ENCODE results near the gene NAA25.
"Not testable (repeated sequence)": the region's sequence is repeated elsewhere in the genome, so short reads cannot be mapped to it uniquely, and the experiment has no call there.

NAA25 gene

GRCh38 chr12:112010415-112011344, 97.9 kb downstream of the NAA25 start:
- DNase-seq (ENCODE audit: low read depth in 4 of 4, low spot score in 1 of 4) = no peak

DNA sequence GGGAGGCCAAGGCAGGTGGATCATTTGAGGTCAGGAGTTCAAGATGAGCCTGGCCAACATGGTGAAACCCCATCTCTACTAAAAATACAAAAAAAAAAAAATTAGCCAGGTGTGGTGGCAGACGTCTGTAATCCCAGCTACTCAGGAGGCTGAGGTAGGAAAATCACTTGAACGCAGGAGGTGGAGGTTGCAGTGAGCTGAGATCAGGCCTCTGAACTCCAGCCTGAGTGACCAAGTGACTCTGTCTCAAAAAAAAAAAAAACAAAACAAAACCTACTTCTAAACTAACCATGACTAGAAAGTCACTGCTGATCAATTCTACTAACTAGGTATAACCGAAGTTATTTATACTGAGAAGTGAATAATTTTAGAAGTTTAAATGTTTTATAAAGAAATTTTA, 99.0 kb downstream of the NAA25 start:
- DNase-seq (ENCODE audit: low read depth in 4 of 4, low spot score in 1 of 4) = not testable (repeated sequence)

GRCh38 chr12:112008918-112009317, 99.7 kb downstream of the NAA25 start:
- DNase-seq (ENCODE audit: low read depth in 4 of 4, low spot score in 1 of 4) = no peak

DNA sequence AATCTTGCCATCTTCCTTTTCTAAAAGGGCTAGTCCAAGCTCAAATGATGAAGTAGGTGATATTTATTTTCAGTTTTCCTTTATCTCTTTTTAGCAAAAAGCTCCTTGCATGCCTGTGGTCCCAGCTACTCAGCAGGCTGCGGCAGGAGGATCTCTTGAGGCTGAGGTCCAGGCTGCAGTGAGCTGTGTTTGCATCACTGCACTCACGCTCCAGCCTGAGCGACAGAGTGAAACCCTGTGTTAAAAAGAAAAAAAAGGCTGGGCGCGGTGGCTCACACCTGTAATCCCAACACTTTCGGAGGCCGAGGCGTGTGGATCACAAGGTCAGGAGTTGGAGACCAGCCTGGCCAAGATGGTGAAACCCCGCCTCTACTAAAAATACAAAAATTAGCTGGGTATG, 100.6 kb downstream of the NAA25 start:
- DNase-seq (ENCODE audit: low read depth in 4 of 4, low spot score in 1 of 4) = no peak

GRCh38 chr12:112005419-112006395, 102.9 kb downstream of the NAA25 start:
- DNase-seq (ENCODE audit: low read depth in 4 of 4, low spot score in 1 of 4) = no peak

- DNase-seq (ENCODE audit: low read depth in 4 of 4, low spot score in 1 of 4) = no peak
These were observed 104.5 kb downstream of the NAA25 start for GRCh38 chr12:112004041-112004440.

DNA sequence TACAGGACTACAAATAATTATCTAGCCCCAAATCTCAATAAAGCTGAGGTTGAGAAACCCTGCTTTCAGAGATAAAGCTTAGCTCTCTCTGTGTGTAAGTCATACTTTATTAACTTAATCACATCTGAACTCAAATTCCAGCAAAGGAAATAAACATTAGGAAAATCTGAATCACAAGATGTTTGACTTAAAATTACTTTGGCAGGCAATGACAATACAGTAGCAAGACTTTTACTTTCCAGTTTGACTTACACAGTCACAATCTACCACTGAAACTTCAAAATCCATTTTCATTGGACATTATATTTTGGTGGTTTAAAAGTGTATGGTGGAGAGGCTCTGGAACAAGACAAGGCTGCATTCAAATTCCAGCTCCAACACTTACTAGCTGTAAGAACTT, 107.0 kb downstream of the NAA25 start:
- DNase-seq (ENCODE audit: low read depth in 4 of 4, low spot score in 1 of 4) = no peak

GRCh38 chr12:112000820-112001219, 107.8 kb downstream of the NAA25 start:
- no peak for DNase-seq (ENCODE audit: low read depth in 4 of 4, low spot score in 1 of 4)

- not testable (repeated sequence) for DNase-seq (ENCODE audit: low read depth in 4 of 4, low spot score in 1 of 4)
These were observed 109.5 kb downstream of the NAA25 start for GRCh38 chr12:111999129-111999528.

- DNase-seq (ENCODE audit: low read depth in 4 of 4, low spot score in 1 of 4) = no peak
These were observed 110.6 kb downstream of the NAA25 start for GRCh38 chr12:111998015-111998414.

DNA sequence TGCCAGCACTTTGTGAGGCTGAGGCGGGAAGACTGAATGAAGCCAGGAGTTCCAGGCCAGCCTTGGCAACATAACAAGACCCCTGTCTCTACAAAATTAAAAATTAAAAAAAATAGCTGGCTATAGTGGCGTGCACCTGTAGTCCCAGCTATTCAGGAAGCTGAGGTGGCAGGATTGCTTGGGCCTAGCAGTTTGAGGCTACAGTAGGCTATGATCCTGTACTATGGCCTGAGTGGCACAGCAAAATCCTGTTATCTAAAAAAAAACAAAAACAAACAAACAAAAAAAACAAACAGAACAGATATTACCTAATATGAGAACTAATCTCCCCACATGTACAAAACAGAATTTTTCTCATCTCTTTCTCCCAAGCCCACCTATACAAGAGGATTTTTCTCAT, 111.3 kb downstream of the NAA25 start:
- DNase-seq (ENCODE audit: low read depth in 4 of 4, low spot score in 1 of 4) = no peak

DNA sequence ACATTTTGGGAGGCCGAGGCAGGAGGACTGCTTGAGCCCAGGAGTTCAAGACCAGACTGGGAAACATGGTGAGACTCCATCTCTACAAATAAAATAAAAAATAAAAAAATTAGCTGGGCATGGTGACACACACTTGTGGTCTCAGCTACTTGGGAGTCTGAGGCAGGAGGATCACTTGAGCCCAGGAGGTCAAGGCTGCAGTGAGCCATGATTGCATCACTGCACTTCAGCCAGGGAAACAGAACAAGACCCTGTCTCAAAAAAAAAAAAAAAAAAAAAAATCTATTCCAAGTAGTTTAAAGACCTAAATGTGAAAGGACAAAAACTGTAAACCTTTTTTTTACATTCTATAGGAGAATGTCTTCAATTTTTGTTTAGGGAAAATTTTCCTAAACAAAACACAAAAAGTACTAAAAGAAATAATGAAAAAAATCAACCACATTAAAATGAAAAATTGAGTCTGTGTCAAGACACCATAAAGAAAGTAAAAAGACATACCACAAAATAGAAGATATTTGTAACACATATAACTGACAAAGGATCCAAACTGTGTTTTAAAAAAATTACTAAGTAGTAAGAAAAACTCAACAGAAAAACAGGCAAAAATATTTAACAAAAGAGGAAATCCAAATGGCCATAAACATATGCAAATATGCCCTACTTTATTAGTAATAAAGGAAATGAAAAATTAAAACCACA, 112.7 kb downstream of the NAA25 start:
- no peak for DNase-seq (ENCODE audit: low read depth in 4 of 4, low spot score in 1 of 4)

GRCh38 chr12:111994211-111995111, 114.1 kb downstream of the NAA25 start:
- DNase-seq (ENCODE audit: low read depth in 4 of 4, low spot score in 1 of 4) = not testable (repeated sequence)

GRCh38 chr12:111993292-111994150, 115.1 kb downstream of the NAA25 start:
- DNase-seq (ENCODE audit: low read depth in 4 of 4, low spot score in 1 of 4) = no peak

DNA sequence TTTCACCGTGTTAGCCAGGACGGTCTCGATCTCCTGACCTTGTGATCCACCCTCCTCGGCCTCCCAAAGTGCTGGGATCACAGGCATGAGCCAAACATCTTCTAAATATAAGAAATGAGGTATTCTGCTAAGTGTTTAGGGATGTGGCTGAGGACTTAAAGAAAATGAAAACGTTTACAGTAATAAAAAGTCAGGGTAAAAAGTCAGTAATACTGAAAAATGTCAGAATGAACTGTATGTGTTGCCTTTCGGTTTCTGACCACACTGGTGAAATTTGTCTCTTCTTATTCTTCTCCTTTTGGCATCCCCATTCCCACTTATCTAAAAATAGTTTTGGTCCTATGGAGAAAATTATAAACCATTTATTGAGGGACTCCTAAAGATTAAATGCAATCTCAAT, 116.1 kb downstream of the NAA25 start:
- DNase-seq (ENCODE audit: low read depth in 4 of 4, low spot score in 1 of 4) = no peak

DNA sequence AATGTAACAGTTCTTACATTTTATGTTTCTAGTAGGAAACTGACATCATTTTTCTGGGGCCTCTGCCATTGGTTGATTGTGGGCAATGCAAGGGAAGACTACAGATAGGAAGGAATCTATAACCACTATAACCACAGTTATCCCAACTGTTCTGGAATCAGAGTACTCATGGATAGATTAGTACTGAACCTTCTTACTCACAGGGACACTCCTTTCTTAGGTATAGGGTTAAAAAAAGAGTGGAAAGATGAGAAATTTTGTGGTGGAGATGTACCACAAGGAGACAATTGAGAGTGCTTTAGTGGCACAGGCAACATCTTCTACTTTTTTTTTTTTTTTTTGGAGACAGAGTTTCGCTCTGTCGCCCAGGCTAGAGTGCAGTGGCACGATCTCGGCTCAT, 116.6 kb downstream of the NAA25 start:
- DNase-seq (ENCODE audit: low read depth in 4 of 4, low spot score in 1 of 4) = no peak

- no peak for DNase-seq (ENCODE audit: low read depth in 4 of 4, low spot score in 1 of 4)
These were observed 117.0 kb downstream of the NAA25 start for GRCh38 chr12:111991535-111991934.

GRCh38 chr12:111984820-111985219, 123.8 kb downstream of the NAA25 start:
- DNase-seq (ENCODE audit: low read depth in 4 of 4, low spot score in 1 of 4) = no peak

GRCh38 chr12:111981987-111982386, 126.6 kb downstream of the NAA25 start:
- no peak for DNase-seq (ENCODE audit: low read depth in 4 of 4, low spot score in 1 of 4)
